Stomach (tissue), 4 donors: Measurements from ENCODE around the gene TRIM52.

Experiments
- CTCF ChIP-seq, 7 experiments: fragments of 450-650 bp in 4 of 7; fragments of 200-600 bp in 3 of 7; sonication (generic) in 3 of 7; IDR thresholded peaks; one replicate each; pipeline ENCODE4 v1.5.1; 2016 to 2019; ENCODE audit warnings: antibody characterized with exemption in 7 of 7, control low read depth in 2 of 7, mild to moderate bottlenecking in 1 of 7
- POLR2A ChIP-seq, 4 donors: fragments of 450-650 bp; IDR thresholded peaks; one replicate each; pipeline ENCODE4 v1.6.1; 2016; ENCODE audit warnings: antibody characterized with exemption in 4 of 4, control low read depth in 2 of 4, mild to moderate bottlenecking in 1 of 4, moderate library complexity in 1 of 4

- TF ChIP-seq CTCF (IDR thresholded peaks at IDR 0.05) = no peak
- TF ChIP-seq POLR2A (IDR thresholded peaks at IDR 0.05) = no peak
These were observed 53.6 kb downstream of the TRIM52 start for GRCh38 chr5:181207214-181207959.
